Activated naive CD8-positive, alpha-beta T cell treated with anti-CD3 and anti-CD28 coated beads, Interleukin-2, amount 50 U/mL, for 16 hours (primary cell): ENCODE measurements around the gene TRIM39.
"Not testable (repeated sequence)": the region's sequence is repeated elsewhere in the genome, so short reads cannot be mapped to it uniquely, and the experiment has no call there.

Experiments used
- DNase-seq: peaks from one replicate; pipeline ENCODE4 v3.0.0-alpha.2; 2020; ENCODE audit warnings: low read depth, low spot score

Gene TRIM39

GRCh38 chr6:30361661-30362060 lies 34.9 kb downstream of the TRIM39 start:
- no peak for DNase-seq

GRCh38 chr6:30363459-30363858 lies 36.7 kb downstream of the TRIM39 start:
- no peak for DNase-seq

- DNase-seq = no peak
Measured at GRCh38 chr6:30364591-30364990, 37.9 kb downstream of the TRIM39 start.

- not testable (repeated sequence) for DNase-seq
Measured at GRCh38 chr6:30369280-30369679, 42.6 kb downstream of the TRIM39 start.

- DNase-seq = no peak
Measured at GRCh38 chr6:30378290-30378937, 51.7 kb downstream of the TRIM39 start.

GRCh38 chr6:30380464-30380863 lies 53.7 kb downstream of the TRIM39 start:
- DNase-seq = no peak

GRCh38 chr6:30386166-30386565 lies 59.4 kb downstream of the TRIM39 start:
- no peak for DNase-seq

- DNase-seq = no peak
Measured at GRCh38 chr6:30391240-30391639, 64.5 kb downstream of the TRIM39 start.
